GM10847 (cell line): ENCODE data around the gene CARHSP1.

ENCODE experiments used
- POLR2A ChIP-seq: IDR thresholded peaks from 2 replicates; pipeline ENCODE4 v1.6.1; 2011; ENCODE audit not compliant: insufficient read length; ENCODE audit errors: extremely low read depth

CARHSP1 gene

DNA sequence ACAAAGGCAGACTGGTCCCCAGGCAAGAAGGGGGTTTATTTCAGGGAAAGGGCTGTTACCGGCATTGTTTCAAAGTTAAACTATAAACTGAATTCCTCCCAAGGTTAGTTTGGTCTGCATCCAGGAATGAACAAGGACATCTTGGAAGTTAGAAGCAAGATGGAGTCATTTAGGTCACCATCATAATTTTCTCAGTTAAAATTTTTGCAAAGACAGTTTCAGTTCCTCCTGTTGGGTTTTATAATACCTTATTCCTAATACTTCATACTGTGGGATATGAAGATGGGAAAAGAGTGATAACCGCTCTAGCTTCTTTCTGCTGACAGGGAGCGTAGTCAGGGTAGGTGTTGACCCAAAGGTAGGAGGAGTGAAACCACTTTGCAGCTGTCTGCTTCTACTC lies 46.4 kb downstream of the CARHSP1 start:
- no peak for TF ChIP-seq POLR2A

- no peak for TF ChIP-seq POLR2A
Measured at GRCh38 chr16:8819411-8820034, 49.3 kb downstream of the CARHSP1 start.

- no peak for TF ChIP-seq POLR2A
Measured at GRCh38 chr16:8818504-8819270, 50.1 kb downstream of the CARHSP1 start.

DNA sequence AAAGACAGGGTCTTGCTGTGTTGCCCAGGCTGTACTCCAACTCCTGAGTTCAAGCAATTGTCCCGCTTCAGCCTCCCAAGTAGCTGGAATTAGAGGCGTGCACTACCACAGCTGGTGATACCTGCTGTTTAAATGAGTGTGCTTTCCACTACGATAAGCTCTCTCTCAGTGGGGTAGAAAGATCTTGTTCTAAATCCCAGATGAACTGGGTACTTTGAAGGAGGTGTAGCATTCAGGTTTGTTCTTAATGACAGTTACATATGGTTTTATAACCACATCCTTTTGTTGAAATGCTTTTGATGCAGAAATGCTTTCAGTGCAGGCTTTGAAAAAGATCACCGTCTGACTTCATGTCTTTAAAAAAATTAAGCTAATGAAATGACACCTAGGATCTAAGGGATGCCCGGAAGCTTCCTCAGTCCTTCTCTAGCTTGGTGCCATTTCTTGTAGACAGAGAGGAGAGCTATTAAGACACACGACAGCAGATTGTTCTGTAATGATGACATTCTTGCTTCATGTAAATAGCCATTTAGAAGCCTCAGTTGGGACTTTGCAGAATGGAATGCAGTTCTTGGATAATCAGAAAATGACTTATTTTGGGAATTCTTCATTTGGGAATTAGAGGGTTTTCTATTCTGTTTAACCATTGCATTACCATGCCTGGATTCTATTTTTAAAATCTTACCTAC lies 51.7 kb downstream of the CARHSP1 start:
- no peak for TF ChIP-seq POLR2A

- no peak for TF ChIP-seq POLR2A
Measured at GRCh38 chr16:8814095-8814806, 54.6 kb downstream of the CARHSP1 start.

- TF ChIP-seq POLR2A: no peak
Measured at GRCh38 chr16:8812162-8812843, 56.5 kb downstream of the CARHSP1 start.

DNA sequence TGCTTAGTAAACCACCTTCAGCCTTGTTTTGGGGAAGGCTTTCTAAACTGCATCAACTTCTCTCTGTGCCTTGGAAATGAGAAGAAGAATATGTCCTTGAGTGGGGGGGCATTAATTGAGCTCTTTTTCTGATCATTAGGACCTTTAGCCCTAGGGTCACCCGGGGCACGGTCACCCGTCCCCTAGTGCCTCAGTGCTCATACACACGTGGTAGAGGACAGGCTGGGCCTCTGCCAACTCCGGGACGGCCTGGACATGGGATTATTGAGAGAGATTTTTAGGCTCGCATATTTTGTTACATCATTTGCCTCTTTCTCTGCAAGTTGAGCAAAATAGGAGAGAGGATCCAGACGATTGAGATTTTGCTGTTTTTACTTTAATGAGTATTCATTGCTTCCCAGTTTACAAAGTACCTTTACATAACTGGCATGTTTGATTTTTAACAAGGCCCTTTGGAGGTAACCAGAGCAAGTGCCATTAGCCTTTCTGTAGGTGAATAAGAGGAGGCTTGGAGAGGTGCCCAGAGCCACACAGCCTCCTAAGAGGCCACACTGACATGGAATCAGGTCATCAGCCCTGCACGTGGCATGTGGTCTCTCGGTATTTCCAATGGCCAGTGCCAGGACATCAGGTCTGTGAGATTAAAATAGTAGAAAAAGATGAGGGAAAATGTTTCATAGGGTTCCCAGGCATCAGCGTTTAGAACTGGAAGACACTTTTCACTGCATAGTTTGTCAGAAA lies 60.0 kb downstream of the CARHSP1 start:
- no peak for TF ChIP-seq POLR2A

DNA sequence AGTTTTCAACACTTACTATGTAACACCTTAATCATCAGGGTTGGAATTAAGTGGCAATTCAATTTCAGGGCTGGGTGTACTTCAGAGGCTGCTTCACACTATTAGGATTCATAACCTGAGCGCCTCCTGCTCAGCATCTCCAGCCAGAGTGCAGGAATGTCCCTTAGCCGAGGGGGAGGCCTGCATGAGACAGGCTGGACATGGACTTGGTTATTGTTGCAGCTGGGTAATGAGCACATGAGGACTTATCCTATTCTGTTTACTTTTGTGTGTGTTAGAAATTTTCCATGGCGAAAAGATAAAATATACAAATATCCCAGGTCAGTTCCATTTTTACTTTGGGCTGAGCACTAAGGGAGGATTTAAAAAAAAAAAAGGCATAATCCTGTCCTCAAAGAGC lies 60.8 kb downstream of the CARHSP1 start:
- no peak for TF ChIP-seq POLR2A

DNA sequence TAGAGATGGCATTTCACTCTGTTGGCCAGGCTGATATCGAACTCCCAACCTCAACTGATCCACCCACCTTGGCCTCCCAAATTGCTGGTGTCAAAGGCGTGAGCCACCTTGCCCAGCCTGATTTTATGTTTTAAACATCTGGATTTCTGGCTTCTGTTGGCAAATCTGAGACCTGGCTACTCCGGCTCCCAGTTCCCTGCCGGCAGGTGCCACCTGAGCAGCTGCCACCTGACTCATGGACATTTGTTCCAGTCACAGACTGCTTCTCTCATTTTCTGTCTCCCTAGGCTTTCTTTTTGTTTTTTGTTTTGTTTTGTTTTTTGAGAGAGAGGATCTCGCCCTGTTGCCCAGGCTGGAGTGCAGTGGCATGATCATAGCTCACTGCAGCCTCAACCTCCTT lies 61.6 kb downstream of the CARHSP1 start:
- no peak for TF ChIP-seq POLR2A

DNA sequence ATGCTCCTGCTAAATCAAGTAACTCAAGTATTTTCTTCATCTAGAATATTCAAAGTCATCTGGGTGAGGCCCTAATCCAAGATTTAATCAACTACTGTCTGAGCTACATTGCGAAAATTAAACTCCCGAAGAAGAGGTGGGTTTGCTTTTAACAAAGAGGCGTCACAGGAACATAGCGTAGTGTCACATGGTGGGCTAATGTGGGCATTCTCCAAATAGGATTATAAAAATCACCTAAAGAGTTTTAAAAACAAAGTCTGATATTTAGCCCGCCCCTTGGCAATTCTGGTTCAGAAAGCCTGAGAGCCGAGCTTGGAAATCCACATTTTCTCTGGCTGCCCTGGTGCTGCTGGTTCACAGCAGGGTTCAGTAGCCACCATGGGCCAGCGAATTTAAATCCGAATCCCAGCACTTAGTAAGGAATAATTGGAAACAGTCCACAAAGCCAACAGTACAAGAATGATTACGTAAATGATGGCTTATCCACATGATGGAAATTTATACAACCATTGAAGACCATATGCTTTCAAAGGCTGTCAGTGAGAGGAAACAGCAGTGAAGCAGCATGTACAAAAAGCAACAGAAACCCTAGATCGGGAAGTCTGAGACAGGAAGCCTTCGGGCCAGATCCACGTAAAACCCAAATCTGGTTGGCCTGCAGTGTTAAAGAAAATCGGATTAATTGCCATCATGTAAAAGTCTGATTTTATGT lies 62.4 kb downstream of the CARHSP1 start:
- no peak for TF ChIP-seq POLR2A

- no peak for TF ChIP-seq POLR2A
Measured at GRCh38 chr16:8804313-8804712, 64.5 kb downstream of the CARHSP1 start.
